Adipose tissue (tissue), 3 donors: ENCODE data around the gene ZDHHC24. TPM values are rescaled to one million over a fixed set of nuclear protein-coding genes. Genes with fewer than 3 reads are reported as not detected.
"Not testable (repeated sequence)": the region's sequence is repeated elsewhere in the genome, so short reads cannot be mapped to it uniquely, and the experiment has no call there.

Experiments
- H3K27ac ChIP-seq: one replicate; pipeline ENCODE4 v1.5.1; 2013; ENCODE audit warnings: low read depth, low read length
- WGBS, 3 donors: extraction: QIAGEN DNeasy Blood & Tissue Kit; methylation state at CpG; one replicate each; pipeline ENCODE4 v1.1.7; 2013; 5-methylcytosine and 5-hydroxymethylcytosine counted together
- polyA plus RNA-seq, 3 donors: library from polyadenylated mRNA; stranded (reverse); fragments of 200-250 nt; gene quantifications; one replicate each; pipeline ENCODE4 v1.2.3, GENCODE V29; 2013
- donor health status: healthy with polysubstance abuse.
- donor health status: Bipolar disorder and iron deficiency.
- donor health status: healthy.

The ZDHHC24 gene
- polyA plus RNA-seq, 3 donors = 8.2 to 12.2 (median 10.8) TPM

DNA sequence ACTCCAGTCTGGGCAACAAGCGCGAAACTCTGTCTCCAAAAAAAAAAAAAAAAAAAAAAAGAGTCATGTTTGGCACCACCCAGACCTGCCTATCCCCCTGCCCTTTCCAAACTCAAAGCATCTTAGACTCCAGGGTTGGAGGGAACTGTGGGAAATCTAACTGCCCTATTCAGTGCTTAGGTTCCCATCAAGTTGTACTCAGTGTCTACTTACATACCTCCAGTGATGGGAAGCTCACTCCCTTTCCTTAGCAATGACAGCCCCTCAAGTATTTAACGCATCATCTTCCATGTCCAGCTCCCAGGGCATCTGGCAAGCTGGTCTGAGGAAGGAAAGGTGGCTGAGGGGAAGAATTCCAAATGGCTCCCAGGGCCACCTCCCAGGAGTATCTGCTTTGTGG, 3.8 kb upstream of the ZDHHC24 start:
- 89 to 97% (median 94%) methylated on average over 1 to 3 of the region's 3 CpGs for WGBS, 3 donors
- H3K27ac ChIP-seq = no peak overlapping the region

DNA sequence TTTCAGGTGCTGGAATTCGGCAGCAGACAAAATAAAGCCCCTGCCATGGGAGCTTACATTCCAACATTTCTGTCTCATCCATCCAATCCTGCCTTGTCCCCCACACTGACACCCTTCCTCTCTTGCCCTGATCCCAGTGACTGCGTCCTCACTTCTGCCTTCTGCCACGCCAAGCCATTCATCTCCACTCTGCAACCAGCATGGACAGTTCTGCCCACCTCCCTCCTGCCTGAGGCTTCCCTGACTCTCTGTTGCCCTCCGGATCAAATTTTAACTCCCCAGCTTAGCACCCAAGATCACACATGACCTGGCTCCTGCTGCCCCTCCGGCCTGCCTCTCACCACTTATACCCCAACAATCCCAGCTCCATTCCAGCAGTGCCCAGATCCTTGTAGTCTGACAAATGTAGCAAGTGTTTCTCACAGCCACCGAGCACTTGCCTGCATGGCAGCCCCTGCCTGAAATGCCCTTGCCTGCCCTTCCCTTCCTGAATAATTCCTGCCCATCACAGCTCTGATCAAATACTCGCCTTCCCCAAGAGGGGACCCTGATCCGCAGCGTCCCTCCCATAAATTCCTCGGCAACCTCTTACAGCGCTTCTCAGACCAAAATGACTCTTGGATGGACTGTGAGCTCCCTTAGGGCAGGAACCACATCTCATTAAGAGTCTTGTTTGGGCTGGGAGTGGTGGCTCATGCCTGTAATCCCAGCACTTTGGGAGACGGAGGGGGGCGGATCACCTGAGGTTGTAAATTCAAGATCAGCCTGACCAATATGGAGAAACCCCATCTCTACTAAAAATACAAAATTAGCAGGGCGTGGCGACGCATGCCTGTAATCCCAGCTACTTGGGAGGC, 3.2 kb upstream of the ZDHHC24 start:
- no peak overlapping the region for H3K27ac ChIP-seq
- WGBS, 3 donors = 53 to 64% (median 54%) methylated on average over 16 of the region's 16 CpGs

DNA sequence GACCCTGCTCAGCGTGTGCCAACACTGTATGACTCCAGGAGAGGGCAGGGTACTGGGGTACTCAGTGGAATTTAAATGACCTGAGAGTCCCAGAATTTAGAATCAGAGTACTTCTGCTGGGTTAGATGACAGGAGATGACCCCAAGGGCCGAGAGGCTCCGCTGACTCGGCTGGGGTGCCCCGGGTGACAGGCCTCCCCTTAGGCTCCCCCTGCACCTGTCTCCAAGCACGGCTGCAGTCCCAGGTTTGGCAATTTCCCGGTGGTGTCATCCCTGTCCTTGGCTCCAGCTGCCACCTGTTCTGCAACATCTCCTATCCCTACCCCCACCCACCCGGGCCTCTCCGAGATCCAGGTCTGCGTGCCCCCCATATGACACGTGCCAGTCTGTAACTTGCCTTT, 2.2 kb upstream of the ZDHHC24 start:
- WGBS, 3 donors = 40 to 59% (median 51%) methylated on average over 11 of the region's 11 CpGs
- no peak overlapping the region for H3K27ac ChIP-seq

DNA sequence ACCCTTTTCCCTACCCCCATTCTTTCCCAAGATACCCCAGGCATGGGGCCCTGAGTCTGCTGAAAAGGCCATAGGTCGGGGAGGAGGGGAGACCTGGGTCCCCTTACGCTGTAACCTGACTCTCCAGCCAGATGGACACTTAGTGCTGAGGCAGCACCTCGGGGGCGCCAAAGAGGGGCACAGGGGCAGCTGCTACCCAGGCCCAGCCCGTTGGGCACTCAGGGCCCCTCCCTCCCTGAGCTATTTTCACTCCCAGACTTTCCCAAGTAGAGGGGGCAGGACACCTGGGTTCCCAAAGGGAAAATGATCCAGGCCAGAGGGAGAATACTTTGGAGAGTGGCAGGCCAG, 1.8 kb upstream of the ZDHHC24 start:
- 32 to 57% (median 49%) methylated on average over 5 of the region's 5 CpGs for WGBS, 3 donors
- H3K27ac ChIP-seq = no peak overlapping the region

DNA sequence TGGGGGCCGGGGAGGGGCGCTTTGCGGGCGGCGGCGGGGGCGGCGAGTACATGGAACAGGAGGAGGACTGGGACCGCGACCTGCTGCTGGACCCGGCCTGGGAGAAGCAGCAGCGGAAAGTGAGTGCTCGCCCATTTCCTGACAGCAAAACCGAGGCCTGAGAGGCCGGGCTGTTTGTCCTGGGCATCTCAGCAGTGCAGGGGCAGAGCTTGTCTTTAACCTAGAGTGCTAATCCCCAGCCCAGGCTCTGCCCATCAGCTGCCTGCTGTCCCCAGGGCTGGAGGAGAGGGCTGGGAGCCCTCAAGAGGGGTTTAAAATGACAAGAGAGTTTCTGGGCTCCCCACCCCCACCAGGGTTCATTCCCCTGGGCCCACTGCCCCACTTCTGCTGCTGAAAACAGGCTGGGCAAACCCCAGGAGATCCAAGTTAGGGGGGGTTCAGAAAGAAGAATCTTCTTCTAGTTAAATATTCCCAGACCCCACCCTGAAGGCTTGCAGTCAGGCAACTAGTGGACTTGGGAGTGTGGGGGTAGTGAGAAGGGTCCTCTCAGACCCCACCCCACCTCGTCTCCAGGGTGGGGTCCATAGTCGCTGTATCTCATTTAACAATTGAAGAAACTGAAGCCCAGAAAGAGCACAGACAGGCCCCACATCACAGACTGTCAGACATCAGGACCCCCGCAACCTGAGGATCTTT, 1.3 kb upstream of the ZDHHC24 start:
- 36 to 43% (median 38%) methylated on average over 18 of the region's 18 CpGs for whole genome bisulfite sequencing, 3 donors
- H3K27ac ChIP-seq = no peak overlapping the region

DNA sequence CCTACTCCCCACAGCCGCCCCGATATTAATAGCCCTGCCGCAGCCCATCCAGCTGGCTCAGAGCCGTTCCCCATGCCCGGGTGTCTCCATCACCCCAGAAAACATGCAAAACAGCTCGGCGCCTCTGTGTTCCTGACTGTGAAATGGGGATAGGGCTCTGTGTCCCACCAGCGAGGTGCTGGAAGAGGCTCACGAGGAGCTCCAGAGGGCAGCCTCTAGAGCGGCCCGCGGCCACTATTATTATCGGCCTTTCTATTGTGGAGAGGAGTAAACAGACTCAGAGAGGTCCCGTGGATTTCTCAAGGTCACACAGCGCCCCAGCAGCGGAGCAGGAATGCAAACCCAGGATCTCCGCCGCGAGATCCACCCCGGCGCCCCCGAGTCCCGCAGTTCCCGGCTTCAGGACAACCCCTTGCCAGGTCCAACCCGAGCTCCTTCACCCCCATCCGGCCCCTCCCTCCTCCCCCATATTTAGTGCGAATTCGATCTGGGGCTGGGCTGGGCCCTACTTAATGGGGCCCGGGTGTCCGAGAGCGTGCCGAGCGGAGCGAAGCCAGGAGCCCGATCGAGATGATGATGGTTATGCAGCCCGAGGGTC, 619 bp upstream of the ZDHHC24 start, which contains the start of gene ACTN3:
Gene ACTN3, plus strand, starts transcription at position 536 of the 598 bp plus-strand sequence. Its CDS starts 35 bp downstream, at position 571.
- WGBS, 3 donors = 3 to 7% (median 5%) methylated on average over 36 to 37 of the region's 37 CpGs

DNA sequence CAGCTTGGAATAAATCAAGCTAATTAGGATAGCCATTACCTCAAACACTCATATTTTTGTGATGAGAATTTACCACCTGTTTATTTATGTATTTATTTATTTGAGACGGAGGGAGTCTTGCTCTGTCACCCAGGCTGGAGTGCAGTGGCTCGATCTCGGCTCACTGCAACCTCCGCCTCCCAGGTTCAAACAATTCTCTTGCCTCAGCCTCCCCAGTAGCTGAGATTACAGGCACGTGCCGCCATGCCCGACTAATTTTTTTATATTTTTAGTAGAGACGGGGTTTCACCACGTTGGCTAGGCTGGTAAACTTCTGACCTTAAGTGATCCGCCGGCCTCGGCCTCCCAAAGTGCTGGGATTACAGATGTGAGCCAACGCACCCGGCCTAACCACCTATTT, 896 bp downstream of the ZDHHC24 start:
- whole genome bisulfite sequencing, 3 donors = 65 to 74% (median 70%) methylated on average over 14 of the region's 14 CpGs
- H3K27ac ChIP-seq = not testable (repeated sequence)

More for the DNA sequence above, 619 bp upstream of the ZDHHC24 start, which contains the start of gene ACTN3:
- H3K27ac ChIP-seq = no peak within 1 kb of the TSS

DNA sequence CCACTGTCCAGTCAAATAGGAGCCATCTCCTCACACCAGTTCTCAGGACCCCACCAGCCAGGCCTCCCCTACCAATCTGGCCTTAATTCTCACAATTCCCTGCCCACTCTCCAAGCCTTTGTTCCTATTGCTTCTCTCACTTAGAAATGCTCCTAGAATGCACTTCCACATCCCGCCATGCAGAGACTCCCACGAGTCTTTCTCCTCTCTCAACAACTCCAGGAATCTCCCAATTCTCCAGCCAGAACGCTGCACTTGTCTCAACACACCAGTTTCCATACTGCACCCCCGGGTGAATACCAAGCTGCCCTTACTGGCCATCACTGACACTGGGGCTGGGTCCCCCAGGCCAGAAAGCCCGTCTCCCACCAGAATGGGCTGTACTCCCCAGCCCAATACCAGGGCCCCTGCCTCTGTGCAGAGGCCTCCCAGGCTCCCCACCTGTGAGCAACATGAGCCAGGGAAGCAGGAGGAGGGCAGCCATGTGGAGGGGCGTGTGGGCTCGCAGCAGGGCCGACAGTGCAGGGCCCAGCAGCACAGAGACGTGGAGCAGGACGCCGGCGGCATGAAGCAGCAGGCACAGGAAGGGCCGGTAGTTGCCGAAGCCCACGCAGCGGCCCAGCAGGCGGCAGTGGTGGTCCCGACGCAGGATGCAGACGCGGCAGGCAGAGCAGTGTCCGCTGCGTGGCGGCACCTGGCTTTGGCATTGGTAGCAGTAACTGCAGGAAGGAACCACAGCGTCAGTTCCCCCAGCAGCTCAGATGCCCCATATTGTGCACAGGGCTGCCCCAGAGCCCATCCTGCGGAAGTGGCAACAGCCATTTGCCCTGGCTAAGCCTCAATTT, 2.4 kb downstream of the ZDHHC24 start:
- WGBS, 3 donors = 25 to 60% (median 27%) methylated on average over 26 of the region's 26 CpGs
- H3K27ac ChIP-seq = no peak overlapping the region

DNA sequence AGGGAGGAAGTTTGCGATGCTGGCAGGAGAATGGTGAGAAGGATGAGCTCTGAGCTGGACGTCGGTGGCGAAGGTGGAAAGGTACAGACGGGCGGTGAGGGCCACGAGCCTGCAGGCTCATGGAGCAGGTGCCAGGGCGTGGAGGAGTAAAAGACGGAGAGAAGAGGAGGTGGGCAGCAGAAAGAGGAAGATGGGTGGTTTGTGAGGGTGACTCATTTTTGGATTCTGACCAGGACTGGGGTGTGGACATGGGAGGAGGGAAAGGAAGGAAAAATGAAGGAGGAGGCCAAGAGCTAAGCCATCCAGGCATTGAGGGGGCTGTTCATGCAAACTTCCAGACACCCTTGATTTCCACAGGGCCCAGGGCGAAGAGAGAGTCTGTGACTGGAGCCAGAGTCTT, 3.5 kb downstream of the ZDHHC24 start:
- H3K27ac ChIP-seq = no peak overlapping the region
- 48 to 82% (median 74%) methylated on average over 10 of the region's 10 CpGs for WGBS, 3 donors

DNA sequence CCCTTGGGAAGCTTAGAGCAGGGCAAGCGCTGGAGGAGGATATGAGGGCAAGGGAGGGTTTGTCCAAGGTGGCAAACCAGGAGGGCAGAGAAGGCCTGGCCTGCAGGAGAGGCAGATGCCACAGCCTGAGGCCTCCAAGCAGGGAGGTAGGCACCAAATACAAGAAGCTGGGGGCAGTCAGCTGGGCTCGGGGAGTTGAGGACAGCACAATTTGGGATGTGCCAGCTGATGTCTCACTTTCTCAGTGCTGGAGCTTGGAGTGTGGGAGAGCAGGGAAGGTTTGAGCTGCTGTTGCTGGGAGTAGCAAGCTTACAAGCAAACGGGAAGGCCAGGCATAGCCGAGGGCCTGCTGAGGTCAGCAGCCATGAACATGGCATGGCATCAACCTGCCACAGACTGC, 4.0 kb downstream of the ZDHHC24 start:
- WGBS, 3 donors = 68 to 86% (median 78%) methylated on average over 4 of the region's 4 CpGs

DNA sequence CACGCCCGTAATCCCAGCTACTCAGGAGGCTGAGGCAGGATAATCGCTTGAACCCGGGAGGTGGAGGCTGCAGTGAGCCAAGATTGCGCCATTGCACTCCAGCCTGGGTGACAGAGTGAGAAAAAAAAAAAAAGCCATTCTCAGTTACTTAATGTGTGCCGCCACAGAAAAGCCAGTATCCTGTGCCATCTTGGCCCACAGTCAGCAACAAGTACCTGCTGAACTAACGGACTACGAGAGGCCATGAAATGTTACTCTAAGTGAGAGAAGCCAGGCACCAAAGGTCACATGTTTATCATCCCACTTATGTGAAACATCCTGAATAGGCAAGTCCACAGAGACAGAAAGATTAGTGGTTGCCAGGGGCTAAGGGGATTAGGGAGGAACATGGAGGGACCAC, 5.2 kb downstream of the ZDHHC24 start:
- 54 to 85% (median 65%) methylated on average over 6 to 8 of the region's 8 CpGs for WGBS, 3 donors
- not testable (repeated sequence) for H3K27ac ChIP-seq

More for the DNA sequence above, 4.0 kb downstream of the ZDHHC24 start:
- no peak overlapping the region for H3K27ac ChIP-seq

DNA sequence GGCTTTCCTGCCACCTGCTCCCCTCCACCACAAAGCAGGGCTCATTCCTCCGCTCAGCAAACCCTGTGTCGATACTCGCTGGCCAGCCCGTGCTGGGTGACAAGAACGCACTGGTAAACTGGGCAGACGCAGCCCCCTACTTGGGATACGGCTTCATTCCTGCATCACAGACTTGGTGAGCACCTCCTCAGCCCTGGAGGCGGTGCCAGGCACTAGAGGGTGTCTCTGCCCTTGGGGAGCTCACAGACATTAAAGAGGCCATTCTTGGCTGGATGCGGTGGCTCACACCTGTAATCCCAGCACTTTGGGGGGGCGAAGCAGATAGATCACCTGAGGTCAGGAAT, 6.0 kb downstream of the ZDHHC24 start:
- 88 to 95% (median 93%) methylated on average over 10 of the region's 10 CpGs for WGBS, 3 donors
- no peak overlapping the region for H3K27ac ChIP-seq

DNA sequence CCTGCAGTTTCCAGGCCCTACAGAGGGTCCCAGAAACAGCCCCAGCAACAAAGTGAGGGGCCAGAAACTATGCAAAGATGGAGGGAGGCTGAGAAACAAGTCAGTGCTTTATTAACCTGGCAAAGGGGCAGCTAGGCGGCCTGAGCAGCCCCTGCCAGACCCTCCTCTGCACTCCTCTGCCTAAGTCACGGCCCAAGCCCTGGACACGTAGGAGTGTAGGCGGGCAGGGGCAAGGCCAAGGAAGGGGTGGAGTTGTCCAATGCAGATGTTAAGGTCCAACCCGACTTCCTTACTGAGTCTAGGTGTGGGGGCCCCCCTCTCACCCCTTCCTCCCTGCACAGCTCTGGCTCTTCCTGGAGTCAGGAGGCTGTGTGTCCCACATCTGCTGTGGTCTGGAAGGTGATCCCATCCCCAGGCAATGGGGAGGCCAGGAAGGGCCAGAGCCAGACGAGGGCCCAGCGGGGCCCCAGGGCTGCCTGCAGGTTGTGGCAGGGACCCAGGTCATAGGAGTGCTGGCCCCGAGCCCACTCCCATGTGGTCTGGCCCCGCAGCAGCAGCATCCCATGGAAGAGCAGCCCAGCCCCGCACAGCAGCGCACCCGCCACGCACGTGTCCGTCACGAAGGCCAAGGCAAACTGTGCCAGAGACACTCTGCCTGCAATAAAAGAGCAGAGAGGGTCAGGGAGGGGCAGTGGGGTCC, 6.5 kb downstream of the ZDHHC24 start:
- WGBS, 3 donors = 83 to 85% (median 83%) methylated on average over 16 of the region's 16 CpGs

DNA sequence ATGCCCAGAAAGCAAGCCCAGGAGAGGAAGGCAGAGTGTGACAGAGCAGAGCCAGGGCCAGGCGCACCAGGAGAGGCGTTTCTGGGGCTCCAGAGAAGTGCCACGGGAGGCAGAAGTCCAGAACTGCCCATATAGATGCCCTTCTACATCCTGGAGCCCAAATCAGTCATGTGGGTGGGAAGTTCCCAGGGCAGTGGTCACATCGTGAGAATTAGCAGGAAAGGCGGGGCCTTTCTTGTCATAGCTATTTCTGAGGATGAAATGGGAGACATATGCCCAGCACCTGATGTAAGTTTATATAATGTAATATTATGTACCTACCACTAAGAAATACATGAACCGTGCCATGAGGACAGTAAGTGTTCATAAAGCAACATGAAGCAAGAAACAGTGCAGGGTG, 13.1 kb downstream of the ZDHHC24 start:
- no peak overlapping the region for H3K27ac ChIP-seq
- 77 to 86% (median 80%) methylated on average over 6 of the region's 6 CpGs for WGBS, 3 donors

More for the DNA sequence above, 6.5 kb downstream of the ZDHHC24 start:
- no peak overlapping the region for H3K27ac ChIP-seq

DNA sequence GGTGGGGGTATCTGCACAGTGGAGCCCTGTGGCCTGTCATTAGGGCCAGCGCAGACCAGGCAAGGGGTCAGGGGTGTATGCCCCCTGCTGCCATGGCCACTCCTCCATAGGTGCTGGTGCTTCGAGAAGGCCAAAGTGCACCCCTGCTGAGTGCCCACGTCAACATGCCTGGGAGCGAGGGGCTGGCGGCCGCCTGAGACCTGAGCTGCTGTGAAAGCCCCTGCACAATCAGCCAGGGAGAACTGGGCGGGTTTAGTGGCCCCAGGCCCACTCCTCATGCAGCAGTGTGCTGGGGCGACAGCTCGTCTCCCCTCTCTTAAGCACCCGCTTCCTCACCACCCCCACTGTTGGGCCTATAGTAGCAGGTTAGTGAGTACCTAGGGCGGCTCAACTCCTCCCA, 14.0 kb downstream of the ZDHHC24 start:
- H3K27ac ChIP-seq = no peak overlapping the region
- WGBS, 3 donors = 93 to 96% (median 95%) methylated on average over 11 of the region's 11 CpGs

DNA sequence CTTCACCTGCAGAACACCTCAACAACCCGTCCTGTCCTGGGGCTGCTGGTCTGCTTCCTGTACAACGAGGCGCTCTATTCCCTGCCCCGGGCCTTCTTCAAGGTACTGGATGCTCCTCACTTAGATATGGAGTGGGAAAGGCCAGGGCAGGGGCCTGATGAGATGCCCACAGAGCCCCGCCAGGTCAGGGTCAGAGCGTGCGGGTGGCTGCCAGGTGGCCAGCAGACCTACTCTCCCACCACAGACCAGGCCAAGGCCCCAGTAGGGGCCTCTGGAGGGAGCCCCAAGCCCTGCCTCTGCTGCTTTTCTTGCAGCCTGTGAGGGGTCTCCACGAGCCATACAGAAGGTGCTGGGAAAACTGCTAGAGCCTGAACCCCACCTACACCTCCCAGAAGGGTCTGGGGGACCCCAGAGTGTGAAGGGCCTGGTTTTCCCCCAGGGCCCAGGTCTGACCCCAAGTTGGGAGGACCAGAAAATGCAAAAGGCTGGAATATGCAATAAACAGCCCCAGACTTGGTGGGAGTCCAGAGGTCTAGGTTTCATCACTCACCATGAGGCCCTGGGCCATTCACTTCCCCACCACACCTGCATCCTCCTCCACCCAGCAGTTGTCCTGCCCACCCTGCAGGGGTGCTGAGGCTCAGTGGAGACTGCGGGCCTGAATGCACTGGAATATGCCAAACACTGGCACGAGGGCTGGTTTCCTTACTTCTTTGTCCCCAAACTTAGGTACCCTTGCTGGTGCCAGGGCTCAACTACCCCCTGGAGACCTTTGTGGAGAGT, 14.7 kb downstream of the ZDHHC24 start:
- WGBS, 3 donors = 71 to 94% (median 82%) methylated on average over 10 of the region's 10 CpGs

DNA sequence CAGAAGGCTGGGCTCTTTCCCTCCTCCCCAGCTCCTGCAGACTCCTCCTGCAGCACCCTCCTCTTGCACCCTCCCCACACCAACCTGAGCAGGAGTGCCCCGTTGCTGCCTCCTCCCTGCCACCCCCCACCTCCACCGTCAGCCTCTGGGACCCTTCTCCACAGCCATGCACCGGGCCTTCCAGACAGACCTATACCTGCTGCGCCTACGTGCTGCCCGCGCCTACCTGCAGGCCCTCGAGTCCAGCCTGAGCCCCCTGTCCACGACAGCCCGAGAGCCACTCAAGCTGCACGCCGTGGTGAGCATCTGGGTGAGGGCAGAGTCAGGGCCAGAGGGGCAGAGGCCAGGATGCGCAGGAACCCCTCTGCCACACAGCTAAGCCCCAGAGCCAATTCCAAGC, 16.2 kb downstream of the ZDHHC24 start:
- no peak overlapping the region for H3K27ac ChIP-seq
- WGBS, 3 donors = 84 to 89% (median 85%) methylated on average over 12 to 13 of the region's 13 CpGs

More for the DNA sequence above, 14.7 kb downstream of the ZDHHC24 start:
- H3K27ac ChIP-seq = no peak overlapping the region
